PC-9 (cell line): ENCODE results near the gene COL13A1. TPM values are rescaled to one million over a fixed set of nuclear protein-coding genes. Genes with fewer than 3 reads are reported as not detected.

ENCODE experiments used
- BruUV-seq: library from RNA; stranded (reverse); fragments of 400-500 nt; replicated peaks from 2 replicates; lab custom pipeline; 2021; lab: Mats Ljungman, UMichigan
- CTCF ChIA-PET: fragments of 300-600 bp; sonication (Branson Sonifier 250); formaldehyde crosslinking; loops from one replicate; lab custom pipeline; 2022; ENCODE audit warnings: antibody characterized with exemption; lab: Charles Lee
- POLR2A ChIA-PET: fragments of 300-600 bp; sonication (Branson Sonifier 250); formaldehyde crosslinking; loops from one replicate; lab custom pipeline; 2022; ENCODE audit warnings: antibody characterized with exemption; ENCODE audit not compliant: unreplicated experiment; lab: Charles Lee
- DNase-seq, 2 experiments: peaks; one replicate each; pipeline versions ENCODE4 v3.0.0 to v3.0.0-alpha.2; 2015 to 2022; ENCODE audit warnings: mixed read lengths in 1 of 2
- H2AFZ ChIP-seq: fragments of 200-600 bp; sonication (generic); 2 replicates; pipeline ENCODE4 v1.8.1; 2017; ENCODE audit warnings: antibody characterized with exemption
- H3F3A ChIP-seq: fragments of 200-600 bp; sonication (generic); 2 replicates; pipeline ENCODE4 v1.8.1; 2017; ENCODE audit warnings: antibody characterized with exemption, mild to moderate bottlenecking, low read depth; ENCODE audit not compliant: insufficient read depth
- H3K27ac ChIP-seq: fragments of 200-600 bp; sonication (generic); 2 replicates; pipeline ENCODE4 v1.6.1; 2016; ENCODE audit warnings: mixed run types
- H3K27me3 ChIP-seq: fragments of 200-600 bp; sonication (generic); 2 replicates; pipeline ENCODE4 v1.6.1; 2016; ENCODE audit warnings: low read depth, mixed run types; ENCODE audit not compliant: insufficient read depth
- H3K36me3 ChIP-seq: fragments of 200-600 bp; sonication (generic); 2 replicates; pipeline ENCODE4 v1.6.1; 2016; ENCODE audit warnings: low read depth, mixed run types
- H3K4me1 ChIP-seq: fragments of 200-600 bp; sonication (generic); replicated peaks from 2 replicates; pipeline ENCODE4 v1.6.1; 2016; ENCODE audit warnings: mixed run types; ENCODE audit not compliant: insufficient read depth
- H3K4me2 ChIP-seq: fragments of 200-600 bp; sonication (generic); 2 replicates; pipeline ENCODE4 v1.6.1; 2017; ENCODE audit warnings: mixed run types
- H3K4me3 ChIP-seq: fragments of 200-600 bp; sonication (generic); 2 replicates; pipeline ENCODE4 v1.6.1; 2016; ENCODE audit warnings: mixed run types
- H3K79me2 ChIP-seq: fragments of 200-600 bp; sonication (generic); 2 replicates; pipeline ENCODE4 v1.6.1; 2017; ENCODE audit warnings: low read depth, mixed run types
- H3K9me2 ChIP-seq: fragments of 200-600 bp; sonication (generic); 2 replicates; pipeline ENCODE4 v1.8.1; 2017; ENCODE audit warnings: mild to moderate bottlenecking; ENCODE audit not compliant: insufficient read depth
- H3K9me3 ChIP-seq: fragments of 200-600 bp; sonication (generic); 2 replicates; pipeline ENCODE4 v1.8.1; 2016; ENCODE audit warnings: low read depth; ENCODE audit not compliant: insufficient read depth
- H4K20me1 ChIP-seq: fragments of 200-600 bp; sonication (generic); 2 replicates; pipeline ENCODE4 v1.8.1; 2017; ENCODE audit not compliant: insufficient read depth
- EZH2 ChIP-seq: fragments of 200-600 bp; sonication (generic); IDR thresholded peaks from 2 replicates; pipeline ENCODE4 v1.8.0; 2017; ENCODE audit warnings: antibody characterized with exemption, low read depth
- intact Hi-C: fragments of 100-400 bp; cut with micrococcal nuclease; formaldehyde crosslinking; loops from one replicate; pipeline ENCODE4 v1.10.0; 2022; ENCODE audit not compliant: unreplicated experiment
- total RNA-seq: library from RNA; stranded (reverse); gene quantifications from 2 replicates; pipeline ENCODE4 v1.2.3, GENCODE V29; 2021
- TF ChIP-seq, protein P1 (sequence below): fragments of 200-600 bp; sonication (generic); conservative IDR thresholded peaks from 2 replicates; pipeline ENCODE4 v1.6.1; 2017; ENCODE audit warnings: mixed run types, antibody characterized with exemption, mild to moderate bottlenecking, moderate library complexity

COL13A1 gene
- total RNA-seq, 1 experiment from 2014 or later = 1.6 TPM

DNA sequence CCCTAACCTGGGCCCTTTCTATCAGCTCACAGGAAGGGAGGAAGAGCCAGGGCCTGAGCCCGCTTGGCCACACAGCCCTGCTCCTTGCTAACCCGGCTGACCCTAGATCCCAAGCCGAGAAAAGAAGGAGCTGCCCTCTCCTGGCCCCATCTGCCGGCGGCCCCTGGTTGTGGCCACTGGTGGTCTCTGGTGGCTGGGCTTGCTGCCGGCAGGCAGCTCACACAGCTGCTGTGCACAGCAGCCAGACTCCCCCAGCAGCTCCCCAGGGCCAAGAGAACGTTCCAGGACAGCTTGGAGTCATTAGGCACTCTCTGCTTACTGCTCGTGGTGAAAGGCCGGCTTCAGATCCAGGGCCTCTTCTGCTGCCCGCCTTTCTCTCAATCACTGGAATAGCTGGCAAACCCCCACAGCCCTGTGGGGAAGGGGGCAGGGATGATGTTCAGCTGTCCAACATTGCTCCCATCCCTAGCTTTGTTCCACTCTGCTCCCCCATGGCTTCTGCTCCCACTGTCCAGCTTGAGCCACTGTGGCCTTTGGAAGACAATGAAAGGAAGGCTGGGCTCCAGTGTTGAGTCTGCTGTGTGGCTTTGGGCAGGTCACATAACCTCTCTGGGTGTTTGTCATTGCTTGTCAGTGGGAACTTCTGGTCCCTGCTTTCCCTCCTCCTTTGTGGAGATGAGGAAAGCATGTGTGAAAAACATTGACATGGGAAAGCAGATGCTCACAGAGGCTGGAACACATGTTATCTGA, 35.4 kb upstream of the COL13A1 start:
- Histone ChIP-seq H3K4me2 (no peak overlapping the region), H3K27me3 (peaks cover 7% of the 10 kb centered on the region; the same call in 1 of the 2 replicates), H4K20me1 (no peaks in the 10 kb centered on the region), H3K4me3 (no peak overlapping the region), H3F3A (no peaks in the 10 kb centered on the region), H3K36me3 (no peaks in the 10 kb centered on the region), H2AFZ (no peak overlapping the region), H3K79me2 (no peaks in the 10 kb centered on the region), H3K4me1 (peaks cover 14% of the 10 kb centered on the region), H3K27ac (no peak overlapping the region), H3K9me3 (no peaks in the 10 kb centered on the region), H3K9me2 (no peaks in the 10 kb centered on the region)
- BruUV-seq = no TSS peak
- TF ChIP-seq, protein P1, sequence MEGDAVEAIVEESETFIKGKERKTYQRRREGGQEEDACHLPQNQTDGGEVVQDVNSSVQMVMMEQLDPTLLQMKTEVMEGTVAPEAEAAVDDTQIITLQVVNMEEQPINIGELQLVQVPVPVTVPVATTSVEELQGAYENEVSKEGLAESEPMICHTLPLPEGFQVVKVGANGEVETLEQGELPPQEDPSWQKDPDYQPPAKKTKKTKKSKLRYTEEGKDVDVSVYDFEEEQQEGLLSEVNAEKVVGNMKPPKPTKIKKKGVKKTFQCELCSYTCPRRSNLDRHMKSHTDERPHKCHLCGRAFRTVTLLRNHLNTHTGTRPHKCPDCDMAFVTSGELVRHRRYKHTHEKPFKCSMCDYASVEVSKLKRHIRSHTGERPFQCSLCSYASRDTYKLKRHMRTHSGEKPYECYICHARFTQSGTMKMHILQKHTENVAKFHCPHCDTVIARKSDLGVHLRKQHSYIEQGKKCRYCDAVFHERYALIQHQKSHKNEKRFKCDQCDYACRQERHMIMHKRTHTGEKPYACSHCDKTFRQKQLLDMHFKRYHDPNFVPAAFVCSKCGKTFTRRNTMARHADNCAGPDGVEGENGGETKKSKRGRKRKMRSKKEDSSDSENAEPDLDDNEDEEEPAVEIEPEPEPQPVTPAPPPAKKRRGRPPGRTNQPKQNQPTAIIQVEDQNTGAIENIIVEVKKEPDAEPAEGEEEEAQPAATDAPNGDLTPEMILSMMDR = no peak
- TF ChIP-seq EZH2 = no peak
- POLR2A ChIA-PET = interaction anchor here (0.7 kb wide), 1 partner anchor 183 kb away, joined by 3 read pairs; no protein-coding TSS in a partner anchor
- CTCF ChIA-PET = interaction anchor here (0.6 kb wide), 1 partner anchor 193 kb away, joined by 3 read pairs; no protein-coding TSS in a partner anchor
- DNase-seq = no peak
- intact Hi-C loops = no loop called here

DNA sequence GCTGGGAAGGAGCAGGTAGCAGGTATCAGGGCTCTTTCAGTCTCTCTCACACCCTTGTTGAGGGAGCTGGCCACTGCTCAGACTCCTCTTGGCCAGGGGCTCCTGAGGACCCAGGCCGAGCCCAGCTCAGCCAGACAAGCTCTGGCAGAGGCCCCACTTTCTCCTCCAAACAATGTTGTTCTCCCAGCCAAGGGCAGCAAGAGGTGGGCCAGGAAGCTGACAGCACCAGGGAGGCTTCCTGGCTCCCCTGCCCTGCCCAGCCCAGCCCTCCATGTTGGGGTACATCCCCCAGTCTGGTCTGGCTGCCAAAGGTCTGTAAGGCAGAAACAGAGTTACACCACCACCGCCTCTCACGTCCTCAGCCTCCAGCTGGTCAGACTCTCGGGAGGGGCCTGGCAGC, 33.9 kb upstream of the COL13A1 start:
- no peaks in the 10 kb centered on the region for H3K36me3 ChIP-seq
- H3K27me3 ChIP-seq = no peaks in the 10 kb centered on the region
- POLR2A ChIA-PET = interaction anchor here (0.6 kb wide), 1 partner anchor 457 kb away, joined by 12 read pairs; no protein-coding TSS in a partner anchor
- no peaks in the 10 kb centered on the region for H4K20me1 ChIP-seq
- H3K4me2 ChIP-seq = no peak overlapping the region
- no peaks in the 10 kb centered on the region for H3K79me2 ChIP-seq
- intact Hi-C loops = no loop called here
- BruUV-seq = no TSS peak
- no peak for TF ChIP-seq EZH2
- TF ChIP-seq, protein P1 = no peak
- no peak for DNase-seq
- no peaks in the 10 kb centered on the region for H3K9me2 ChIP-seq
- H3K27ac ChIP-seq = no peak overlapping the region
- H3F3A ChIP-seq = no peaks in the 10 kb centered on the region
- no peak overlapping the region for H2AFZ ChIP-seq
- CTCF ChIA-PET = no interaction called here
- H3K4me1 ChIP-seq = peaks cover 14% of the 10 kb centered on the region
- H3K4me3 ChIP-seq = no peak overlapping the region
- H3K9me3 ChIP-seq = no peaks in the 10 kb centered on the region

DNA sequence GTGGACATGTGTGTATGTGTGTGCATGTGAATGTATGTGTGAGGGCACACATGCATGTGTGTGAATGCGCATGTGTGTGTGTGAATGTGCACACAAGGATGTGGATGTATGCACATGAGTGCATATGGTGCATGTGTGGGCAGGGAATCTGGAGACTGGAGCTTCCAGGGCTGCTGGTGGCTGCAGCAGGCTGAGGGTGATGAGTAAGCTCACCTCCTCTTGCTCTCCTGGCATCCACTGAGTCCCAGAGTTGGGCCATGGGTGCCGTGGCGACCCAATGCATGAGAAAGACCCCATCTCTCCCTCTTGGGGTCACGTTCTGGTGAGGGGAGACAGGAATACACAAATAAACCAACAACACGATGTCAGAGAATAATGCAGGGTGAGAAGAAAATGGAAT, 33.3 kb upstream of the COL13A1 start:
- CTCF ChIA-PET = no interaction called here

More for the DNA sequence above, 33.3 kb upstream of the COL13A1 start:
- Histone ChIP-seq H3K9me2 (no peaks in the 10 kb centered on the region), H3K79me2 (no peaks in the 10 kb centered on the region), H3K27me3 (no peaks in the 10 kb centered on the region), H3K4me2 (no peak overlapping the region), H2AFZ (no peak overlapping the region), H4K20me1 (no peaks in the 10 kb centered on the region), H3K4me3 (no peak overlapping the region), H3K36me3 (no peaks in the 10 kb centered on the region), H3F3A (no peaks in the 10 kb centered on the region), H3K27ac (no peak overlapping the region), H3K4me1 (peaks cover 14% of the 10 kb centered on the region), H3K9me3 (no peaks in the 10 kb centered on the region)
- intact Hi-C loops = no loop called here
- no peak for DNase-seq
- no TSS peak for BruUV-seq
- TF ChIP-seq EZH2 = no peak
- TF ChIP-seq, protein P1 = no peak
- POLR2A ChIA-PET = no interaction called here
